NOMO-1 treated with DMSO at 0.1 percent for 48 hours (cell line): Measurements from ENCODE around the gene POLR3K.

ENCODE experiments used
- DNase-seq: peaks from one replicate; lab custom pipeline; 2025; ENCODE audit not compliant: unreplicated experiment; lab: John Stamatoyannopoulos, UW

The POLR3K gene

DNA sequence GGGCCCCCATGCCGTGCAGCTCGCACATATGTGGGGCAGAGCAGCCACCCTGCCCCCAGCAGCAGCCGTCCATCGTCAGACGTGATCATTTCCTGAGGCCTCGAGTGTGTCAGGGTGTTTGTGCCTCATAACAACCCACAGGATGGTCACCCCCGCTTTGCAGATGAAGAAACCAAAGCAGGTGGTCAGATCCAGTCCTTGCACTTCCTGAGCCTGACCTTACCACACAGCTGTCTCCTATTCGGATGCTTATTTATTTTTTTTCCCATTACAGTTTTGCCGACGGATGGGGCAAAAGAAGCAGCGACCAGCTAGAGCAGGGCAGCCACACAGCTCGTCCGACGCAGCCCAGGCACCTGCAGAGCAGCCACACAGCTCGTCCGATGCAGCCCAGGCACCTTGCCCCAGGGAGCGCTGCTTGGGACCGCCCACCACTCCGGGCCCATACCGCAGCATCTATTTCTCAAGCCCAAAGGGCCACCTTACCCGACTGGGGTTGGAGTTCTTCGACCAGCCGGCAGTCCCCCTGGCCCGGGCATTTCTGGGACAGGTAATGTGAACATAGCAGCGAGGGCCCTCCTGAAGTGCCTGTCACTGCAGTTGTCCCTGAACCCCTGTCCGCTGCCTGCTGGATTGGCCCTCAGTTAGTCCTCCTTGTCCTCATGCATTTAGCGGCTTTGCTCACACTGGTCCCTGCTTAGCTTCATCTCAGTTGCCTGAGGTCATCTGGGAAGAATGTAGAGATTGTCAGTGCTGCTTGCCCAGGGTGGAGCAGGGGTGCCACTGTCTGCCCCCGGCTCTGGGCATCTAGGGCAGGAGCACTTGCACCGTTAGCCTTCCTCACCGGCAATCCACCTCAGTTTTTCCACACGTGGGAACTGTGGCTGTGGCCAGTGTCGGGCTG is 26.0 kb upstream of the POLR3K start:
- DNase-seq: no peak

DNA sequence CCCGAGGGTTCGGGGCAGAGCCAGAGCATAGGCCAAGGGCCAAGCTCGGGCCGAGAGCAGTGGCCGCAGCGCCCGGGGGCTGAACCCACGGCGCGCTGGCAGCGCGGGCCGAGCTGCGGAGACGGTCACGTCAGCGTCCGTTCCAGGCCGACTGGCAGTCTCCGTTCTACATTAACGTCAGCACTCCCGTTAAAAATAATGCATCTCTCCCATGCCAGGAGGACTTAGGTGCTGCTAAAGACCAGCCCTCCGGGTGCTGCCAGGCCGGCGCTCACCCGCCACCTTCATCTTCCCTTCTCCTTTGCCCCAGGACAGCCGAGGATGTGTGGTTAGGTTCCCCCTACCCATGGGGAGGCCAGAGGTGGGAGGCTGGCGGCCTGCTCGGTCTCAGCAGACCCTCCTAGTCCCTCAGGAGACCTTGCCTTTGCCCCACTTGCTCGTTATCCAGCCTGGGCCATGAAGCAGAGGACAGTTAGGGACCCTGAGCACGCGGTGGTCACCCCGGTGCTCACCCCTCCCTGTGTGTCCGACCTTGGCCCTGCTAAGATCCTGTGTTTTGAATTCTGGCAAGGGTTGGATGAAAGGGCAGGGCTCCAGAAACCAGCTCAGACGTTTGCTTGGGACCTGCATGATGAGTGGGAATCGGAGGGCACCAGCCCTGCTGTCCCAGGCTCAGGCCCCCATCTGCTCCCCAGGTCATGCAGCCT is 25.2 kb upstream of the POLR3K start:
- no peak for DNase-seq

DNA sequence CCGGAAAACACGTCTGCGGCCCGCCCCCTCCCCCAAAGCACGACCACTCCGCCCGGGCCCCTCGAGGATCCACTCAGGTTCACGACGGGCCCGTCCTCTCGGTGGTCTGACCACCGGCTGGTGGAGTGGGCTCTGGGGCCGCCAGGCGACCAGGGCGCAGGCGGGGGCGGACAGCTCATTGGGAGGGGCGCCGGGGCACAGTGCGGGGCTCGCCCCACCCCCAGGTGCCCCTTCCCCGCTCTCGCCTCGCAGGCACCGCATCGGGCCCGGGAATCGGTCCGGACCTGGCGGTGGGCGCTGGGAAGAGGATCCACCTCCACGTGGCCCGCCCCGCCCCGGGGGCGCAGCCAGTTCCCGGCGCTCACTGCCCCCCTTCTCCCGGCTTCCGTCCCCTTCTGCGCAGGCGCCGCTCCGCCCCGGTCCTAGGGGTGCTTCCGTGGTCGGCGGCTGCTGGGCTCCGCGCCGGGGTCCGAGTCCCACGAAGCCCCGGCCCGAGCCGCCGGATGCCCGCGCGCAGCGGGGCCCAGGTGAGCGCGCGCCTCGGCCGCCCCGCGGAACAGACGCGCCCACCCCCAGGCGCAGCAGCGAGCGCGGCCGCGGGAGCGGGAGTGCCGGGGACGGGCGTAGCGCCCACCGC is 24.5 kb upstream of the POLR3K start, which contains the start of gene MPG:
MPG (plus strand) TSS at position 419 of the 637 bp plus-strand sequence; CDS start at position 504, 85 bp downstream.
- DNase-seq: peak; percentile 58

DNA sequence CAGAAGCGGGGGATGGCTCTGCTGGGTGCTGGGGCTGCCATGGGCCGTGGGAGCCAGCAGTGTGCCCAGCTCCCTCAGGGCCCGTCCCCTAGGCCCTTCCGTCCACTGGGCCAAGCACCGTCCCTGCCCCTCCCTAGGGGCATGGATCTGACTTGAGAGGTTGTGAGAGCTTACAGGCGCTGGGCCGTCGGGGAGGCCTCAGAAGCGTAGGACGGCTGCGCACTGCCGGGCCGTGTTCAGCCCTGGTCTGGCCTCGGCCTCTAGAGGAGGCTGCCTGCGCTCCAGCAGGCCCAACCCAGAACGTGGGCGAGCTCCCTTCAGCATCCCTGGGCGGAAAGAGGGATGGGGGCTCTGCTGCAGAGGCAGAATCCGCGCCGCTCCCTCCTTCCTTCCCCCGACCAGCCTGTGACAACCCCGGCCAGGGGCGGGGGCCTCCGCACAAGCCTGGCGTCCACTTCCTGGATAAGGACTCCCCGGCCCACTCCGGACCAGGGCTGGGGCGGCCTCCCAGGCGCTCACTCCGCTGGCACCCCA is 23.9 kb upstream of the POLR3K start:
- peak; percentile 35 for DNase-seq

DNA sequence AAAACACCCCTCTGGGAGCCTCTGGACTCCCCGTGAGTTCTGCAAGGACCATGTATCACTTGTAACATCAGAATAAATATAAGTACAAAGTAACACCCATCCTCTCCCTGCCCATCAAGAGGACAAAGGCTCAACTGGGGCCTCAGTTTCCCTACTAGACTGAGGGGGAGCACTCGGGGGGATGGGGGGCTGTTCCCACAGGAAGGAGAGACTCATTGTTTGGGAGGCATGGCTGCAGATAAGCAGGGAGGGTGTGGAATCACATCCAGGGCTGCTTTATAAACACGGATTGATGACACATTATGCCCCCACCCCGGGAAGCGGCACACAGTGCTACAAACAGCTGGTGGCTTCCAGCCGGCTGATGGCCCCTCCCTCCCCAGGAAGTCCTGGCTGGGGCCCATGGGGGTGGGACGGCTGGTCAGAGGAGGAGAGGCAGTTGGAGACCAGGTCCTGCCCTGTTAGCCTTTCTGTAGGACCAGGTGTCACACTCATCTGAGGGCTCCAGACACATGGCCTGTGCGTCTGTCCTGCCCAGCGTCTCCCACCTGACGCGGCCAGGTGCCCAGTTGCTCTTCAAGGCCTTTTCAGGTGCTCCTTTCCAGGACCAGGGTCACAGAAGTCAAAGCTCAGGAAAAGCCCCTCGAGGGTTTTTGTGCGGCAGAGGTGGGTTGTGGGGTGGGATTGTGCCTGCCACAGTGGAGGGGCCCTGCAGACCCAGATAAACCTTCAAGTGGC is 23.3 kb upstream of the POLR3K start:
- no peak for DNase-seq

DNA sequence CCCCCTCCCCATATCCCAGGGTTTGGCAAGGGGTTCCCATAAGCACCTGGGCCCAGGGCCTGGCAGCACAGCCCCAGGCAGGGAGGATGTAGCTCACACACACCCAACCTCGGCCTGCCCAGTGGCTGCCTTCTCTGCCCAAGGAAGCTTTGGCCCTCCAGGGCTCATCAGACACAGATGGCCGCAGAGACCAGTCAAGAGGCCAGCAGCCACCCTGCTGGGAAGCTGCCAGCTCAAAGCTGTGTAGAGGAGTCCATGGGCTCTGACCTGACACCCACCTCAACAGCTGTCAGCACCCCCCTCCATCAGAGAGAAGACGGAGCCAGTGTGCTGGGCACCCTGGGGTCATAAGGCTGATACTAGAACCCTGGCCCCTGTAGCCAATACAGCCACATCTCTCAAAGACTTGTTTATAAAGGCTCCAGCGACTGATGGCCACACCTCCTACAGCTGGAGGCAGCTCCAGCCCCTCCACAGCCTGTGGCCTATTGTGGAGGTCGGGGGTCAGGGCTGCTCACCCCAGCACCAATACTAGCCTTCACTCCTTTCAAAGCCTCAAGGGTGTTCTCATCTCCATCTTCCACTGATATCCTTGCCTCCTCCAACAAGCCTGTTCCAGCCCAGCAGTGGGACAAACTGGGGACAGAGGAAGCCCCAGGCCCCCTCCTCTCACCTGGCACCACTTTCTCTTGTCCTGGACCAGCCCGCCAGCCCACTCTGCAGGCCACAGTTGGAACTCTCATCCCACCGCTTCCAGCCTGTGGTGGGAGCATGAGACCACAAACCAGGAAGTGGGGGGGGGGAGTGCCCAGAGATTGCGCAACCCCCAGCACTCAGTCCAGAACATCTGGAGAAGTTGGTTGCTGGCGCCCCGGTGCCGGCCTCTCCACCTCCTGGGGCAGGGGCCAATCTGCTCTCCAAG is 22.4 kb upstream of the POLR3K start:
- DNase-seq: peak; percentile 66

DNA sequence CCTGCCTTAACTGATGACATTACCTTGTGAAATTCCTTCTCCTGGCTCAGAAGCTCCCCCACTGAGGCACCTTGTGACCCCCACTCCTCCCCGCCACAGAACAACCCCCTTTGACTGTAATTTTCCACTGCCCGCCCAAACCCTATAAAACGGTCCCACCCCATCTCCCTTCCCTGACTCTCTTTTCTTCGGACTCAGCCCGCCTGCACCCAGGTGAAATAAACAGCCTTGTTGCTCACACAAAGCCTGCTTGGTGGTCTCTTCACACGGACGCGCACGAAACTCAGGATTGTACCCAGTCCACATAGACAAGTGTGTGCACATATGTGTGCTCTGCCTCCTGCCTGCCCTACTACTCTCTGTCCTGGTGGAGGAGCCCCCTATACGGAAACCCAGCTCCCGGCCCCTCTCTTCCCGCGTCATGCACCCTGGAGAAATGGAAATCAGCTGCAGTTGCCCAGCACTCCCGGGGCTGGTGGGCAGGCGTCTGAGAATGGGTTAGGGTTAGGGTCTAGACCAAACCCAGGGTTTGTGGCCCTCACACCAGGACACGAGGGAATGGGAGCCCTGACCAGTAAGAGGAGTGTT is 21.4 kb upstream of the POLR3K start:
- DNase-seq: no peak

DNA sequence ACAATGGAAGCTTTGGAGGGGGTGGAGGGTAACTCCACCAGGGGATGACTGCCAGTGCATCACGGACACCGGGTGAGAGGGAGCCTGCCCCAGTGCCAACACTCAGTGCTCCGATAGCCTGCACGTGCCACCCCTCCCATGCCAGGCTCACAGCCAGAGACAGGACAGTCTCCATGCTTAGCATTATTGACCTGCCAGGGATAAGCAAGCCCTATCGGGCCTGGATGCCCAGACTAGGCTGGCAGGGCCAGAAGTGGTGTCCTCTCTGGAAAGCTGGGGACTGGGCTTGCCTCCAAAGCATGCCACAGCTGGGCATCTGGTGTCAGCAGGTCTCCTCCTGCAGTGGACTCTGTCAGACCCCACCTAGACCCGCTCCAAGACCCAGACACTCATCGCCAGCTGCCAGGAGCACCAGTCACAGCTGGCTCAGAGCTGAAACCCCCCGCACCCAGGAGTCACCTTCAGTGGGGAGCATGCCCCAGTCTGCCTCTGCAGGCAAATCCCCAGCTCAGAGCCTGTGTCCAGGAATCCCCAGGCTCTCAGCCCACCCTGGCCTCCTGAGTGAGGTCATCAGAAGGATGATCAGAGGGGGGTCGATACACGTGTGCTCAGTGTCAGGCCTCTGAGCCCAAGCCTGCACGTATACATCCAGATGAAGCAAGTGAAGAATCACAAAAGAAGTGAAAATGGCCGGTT is 20.8 kb upstream of the POLR3K start:
- DNase-seq: no peak

DNA sequence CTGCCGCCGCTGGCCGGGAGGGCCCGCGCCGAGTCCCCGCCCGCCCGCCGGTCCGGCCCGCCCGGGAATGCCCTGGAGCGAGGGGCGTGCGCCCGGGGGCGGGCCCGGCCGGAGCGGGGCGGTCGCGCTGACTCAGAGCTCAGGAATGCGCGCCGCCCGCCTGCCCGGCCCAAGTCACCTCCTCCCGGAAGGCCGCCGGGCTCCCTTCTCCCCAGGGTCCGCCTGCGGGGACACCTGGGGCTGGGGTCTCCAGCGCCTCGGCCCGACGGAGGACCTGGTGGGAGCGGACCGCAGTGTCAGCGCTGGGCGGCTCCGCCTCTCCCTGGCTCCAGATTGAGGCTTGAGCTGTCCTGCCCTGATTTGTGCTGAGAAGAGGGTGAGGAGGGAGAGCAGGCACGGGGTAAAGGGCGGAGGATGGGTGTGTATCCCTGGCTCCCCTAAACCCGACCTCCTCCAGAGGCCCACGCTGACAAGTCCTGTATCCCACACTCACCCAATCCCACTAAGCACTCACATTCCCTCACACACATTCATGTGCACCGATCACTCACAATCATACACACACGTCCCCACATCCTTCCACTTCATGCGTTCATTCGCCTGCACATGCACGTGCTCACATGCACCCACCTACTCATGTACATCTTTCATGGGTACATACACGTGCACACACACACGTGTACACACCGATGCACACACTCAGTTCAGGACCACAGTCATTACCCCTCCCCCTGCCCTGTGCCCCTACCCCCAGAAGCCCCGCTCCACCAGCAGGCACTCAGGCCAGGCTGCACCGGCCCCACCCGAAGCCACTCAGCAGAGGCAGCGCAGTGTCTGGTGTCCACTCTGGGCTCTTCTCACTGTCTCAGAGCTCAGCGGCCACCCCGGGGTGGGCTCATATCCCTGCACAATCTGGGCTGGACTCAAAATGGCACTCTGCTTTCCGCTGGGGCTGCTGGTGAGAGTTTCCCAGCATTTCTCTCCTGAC is 19.4 kb upstream of the POLR3K start, which contains the start of gene RHBDF1:
RHBDF1 (minus strand) TSS at position 71 of the 988 bp plus-strand sequence. CDS start 7,616 bp downstream, outside the sequence.
- peak; percentile 10 for DNase-seq

DNA sequence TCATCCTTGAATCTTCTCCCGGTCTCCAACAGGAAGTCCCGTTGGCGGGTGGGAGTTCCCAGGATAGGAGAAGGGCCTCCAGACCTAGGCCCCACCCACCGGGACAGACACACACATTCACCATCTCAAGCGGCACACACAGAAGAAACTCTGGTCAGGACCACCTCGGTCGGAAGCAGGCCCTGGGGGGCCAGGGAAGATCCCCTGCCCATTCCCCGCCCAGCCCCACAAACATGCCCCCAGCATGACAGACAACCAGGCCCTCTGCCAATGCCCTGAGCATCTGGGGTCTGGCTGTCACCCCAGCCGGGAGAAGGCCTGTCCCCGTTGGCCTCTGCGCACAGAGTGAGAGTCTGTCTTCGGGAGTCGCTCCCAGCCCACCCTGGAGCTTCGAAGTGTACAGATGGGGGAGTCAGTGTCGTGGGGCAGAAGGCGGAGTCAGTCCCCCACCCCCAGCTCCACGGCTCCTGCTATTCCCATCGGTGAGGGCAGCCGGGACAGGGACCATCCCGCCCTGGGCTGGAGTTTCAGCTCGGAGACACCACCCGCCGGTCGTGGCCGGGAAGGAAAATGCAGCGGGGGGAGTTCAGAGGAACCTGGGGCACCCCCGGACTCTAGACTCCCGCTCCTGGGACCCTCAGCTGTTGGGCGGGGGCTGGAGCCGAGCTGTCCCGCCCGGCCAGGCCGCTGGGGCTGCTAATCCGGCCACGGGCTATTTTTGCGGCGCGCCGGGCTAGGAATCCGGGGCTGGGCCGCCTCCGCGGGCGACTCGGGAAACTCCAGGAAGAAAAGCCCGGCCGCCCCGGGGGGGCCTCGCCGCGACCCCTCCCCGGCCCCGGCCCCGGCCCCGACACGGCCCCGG is 18.4 kb upstream of the POLR3K start:
- no peak for DNase-seq

DNA sequence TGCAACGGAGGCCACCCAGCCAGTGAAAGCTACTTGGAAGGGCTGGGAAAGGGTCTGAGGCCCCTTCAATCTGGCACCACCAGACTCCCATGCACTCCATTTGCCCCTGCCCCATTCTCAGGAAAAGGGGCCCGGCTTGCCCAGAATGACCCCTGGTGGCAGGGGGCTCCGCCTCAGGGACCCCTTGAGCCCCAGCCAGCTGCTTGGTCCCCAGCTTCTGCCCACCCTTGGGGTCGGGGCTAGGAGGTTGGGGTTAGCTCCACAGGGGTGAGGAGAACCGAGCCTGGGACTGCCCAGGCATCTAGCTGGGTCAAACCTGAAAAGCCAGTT is 17.8 kb upstream of the POLR3K start:
- DNase-seq: no peak

DNA sequence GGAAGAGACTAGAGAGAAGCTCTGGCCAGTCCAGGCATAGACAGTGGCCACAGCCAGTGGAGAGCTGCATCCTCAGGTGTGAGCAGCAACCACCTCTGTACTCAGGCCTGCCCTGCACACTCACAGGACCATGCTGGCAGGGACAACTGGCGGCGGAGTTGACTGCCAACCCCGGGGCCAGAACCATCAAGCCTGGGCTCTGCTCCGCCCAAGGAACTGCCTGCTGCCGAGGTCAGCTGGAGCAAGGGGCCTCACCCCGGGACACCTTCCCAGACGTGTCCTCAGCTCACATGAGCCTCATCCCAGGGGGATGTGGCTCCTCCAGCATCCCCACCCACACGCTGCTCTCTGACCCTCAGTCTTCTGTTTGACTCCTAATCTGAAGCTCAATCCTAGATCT is 15.8 kb upstream of the POLR3K start:
- DNase-seq: no peak

DNA sequence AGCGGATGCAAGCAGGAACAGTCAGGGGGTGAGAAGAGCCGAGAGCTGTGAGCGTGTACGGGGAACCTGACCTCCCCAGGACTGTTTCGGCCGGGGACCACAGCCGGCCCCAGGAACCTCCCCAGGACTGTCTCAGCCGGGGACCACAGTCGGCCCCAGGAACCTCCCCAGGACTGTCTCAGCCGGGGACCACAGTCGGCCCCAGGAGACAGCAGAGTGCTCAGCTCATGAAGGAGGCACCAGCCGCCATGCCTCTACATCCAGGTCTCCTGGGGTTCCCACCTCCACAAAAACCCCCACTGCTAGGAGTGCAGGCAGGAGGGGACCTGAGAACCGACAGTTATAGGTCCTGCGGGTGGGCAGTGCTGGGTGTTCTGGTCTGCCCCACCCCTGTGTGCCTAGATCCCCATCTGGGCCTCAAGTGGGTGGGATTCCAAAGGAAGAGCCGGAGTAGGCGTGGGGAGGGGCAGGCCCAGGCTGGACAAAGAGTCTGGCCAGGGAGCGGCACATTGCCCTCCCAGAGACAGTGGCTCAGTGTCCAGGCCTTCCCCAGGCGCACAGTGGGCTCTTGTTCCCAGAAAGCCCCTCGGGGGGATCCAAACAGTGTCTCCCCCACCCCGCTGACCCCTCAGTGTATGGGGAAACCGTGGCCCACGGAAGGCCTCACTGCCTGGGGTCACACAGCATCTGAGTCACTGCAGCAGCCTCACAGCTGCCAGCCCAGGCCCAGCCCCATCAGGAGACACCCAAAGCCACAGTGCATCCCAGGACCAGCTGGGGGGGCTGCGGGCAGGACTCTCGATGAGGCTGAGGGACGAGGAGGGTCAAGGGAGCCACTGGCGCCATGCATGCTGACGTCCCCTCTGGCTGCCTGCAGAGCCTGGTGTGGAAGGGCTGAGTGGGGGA is 14.7 kb upstream of the POLR3K start:
- DNase-seq: no peak

DNA sequence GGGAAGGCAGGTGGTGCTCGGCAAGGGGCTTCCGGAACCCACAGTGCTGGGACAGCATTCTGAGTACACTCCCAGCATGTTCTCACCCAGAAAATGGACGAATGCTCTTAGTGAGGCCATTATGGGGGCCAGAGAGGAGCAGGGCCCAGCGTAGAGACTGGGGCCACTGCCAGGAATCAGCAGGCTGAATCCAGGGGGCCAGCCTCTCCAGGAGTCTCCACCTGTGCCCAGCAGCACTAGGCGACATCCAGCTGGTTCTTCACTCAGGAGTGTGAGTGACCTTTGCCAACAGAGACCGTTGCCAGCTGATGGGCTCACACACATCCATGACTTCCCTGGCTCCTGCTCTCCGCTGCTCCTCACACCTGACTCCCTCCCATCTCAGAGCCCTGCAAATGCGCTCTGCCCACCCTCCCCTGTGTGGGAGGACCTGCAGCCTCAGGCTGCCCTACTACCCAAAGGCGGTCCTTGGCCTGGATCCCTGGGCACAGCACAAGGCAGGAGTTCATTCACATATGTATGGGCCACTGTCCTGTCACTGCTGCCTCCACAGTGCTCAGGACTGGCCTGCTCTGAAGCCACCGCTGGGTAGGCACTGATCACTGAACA is 13.9 kb upstream of the POLR3K start:
- no peak for DNase-seq
